ENCODE data around the gene GRIN2A.

The GRIN2A gene

GRCh38 chr16:10182222-10183053, at the start of gene GRIN2A:
TSS of gene GRIN2A (minus strand) at chr16:10182428. CDS start at chr16:10180411, 2,017 bp downstream.
- no peak for DNase-seq

GRCh38 chr16:10231563-10231962, 49.3 kb upstream of the GRIN2A start:
- no peak for DNase-seq

- no peak for DNase-seq
These were observed 46.6 kb upstream of the GRIN2A start for GRCh38 chr16:10228779-10229178.

GRCh38 chr16:10226987-10227306, 44.7 kb upstream of the GRIN2A start:
- DNase-seq, result no peak

GRCh38 chr16:10226141-10226986, 44.1 kb upstream of the GRIN2A start:
- no peak for DNase-seq

GRCh38 chr16:10225653-10226052, 43.4 kb upstream of the GRIN2A start:
- DNase-seq, result no peak

DNA sequence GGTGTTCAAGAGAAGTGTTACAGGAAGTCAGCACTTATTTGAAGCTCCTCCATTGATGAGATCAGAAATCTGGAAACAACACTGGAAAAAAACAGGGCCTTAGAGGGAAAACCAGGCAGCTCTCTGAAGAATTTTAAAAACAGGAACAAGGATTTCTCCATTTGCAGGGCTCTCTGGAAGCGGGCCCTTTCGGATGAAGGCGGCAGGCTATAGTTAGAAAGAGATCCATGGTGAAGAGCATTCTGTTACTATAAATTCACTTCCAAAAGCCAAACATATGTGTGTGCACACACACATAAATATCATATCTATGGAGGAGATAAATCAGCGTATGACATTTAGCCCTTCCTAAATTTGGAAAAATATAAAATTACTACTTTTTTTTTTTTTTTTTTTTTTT, 42.6 kb upstream of the GRIN2A start:
- DNase-seq, result no peak

DNA sequence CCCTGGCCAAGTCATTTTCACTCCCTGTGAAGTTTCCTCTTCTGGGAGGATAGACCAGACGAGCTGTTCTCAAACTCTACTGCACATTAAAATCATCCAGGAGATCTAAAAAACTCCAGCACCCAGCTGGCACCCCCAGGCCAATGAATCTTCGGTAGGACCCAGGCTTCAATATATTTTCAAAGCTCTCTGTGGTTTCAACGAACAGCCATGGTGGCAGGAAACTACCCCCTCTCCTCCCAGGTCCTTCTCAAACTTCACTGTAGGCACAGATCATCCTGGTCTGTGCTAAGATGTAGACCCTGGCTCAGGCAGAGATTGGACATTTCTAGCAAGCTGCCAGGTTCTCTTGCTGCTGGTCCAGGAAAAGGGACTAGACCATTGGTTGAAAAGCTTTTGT, 38.7 kb upstream of the GRIN2A start:
- DNase-seq, result no peak

DNA sequence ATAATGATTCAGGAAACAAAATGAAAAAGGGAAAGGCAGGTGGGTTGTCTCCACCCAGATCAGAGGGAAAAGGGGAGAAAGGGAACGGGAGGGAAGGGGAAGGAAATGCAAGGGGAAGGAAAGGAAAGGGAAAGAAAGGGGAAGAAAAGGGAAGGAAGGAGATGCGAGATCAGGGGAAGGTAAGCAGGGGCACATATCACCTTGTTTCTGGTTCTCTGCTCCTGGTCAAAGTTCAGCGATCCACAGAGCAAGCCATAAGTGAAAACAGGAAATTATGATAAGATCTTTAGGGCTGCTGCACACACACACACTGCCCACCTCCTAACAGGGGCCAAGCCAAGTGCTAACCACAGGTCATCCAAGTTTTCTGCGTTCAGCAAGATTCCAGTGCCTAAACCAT, 37.5 kb upstream of the GRIN2A start:
- DNase-seq, result no peak

GRCh38 chr16:10218490-10219206, 36.4 kb upstream of the GRIN2A start:
- no peak for DNase-seq

DNA sequence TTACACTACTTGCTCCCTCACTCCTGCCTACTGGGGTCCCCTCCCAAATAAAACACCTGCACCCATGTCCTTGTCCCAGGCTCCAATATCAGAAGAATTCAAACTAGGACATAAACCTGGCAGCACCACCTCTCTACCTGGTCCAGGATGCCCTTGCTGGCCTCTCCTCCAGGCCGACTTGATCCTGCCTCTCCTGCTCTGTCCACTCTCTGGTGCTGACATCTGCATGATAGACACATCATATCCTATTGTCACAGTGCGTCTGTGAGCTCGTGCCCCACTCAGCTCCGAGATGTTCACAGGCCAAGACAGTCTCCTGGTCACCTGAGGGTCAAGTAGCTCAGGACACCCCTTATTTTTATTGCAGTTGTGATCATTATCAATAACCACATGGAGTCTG, 31.5 kb upstream of the GRIN2A start:
- DNase-seq, result no peak

DNA sequence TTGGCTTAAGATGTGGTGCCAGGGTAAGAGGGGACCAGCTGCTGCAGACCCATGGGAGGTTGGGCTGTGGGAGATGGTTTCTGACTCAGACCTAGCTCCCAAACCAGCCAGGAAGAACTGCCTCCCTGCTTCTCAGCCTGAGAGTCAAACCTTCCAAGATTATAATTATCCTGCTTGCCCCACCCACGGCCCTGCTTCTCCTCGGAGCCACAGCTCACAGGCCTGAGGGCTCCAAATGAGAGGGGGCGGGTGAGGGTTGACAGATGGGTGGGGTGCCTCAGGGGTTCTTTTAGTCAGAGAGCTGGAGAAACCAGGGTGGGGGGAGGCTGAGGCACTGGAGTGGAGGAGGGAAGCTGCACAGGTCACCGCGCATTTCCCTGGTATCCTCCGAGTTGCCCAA, 28.7 kb upstream of the GRIN2A start:
- no peak for DNase-seq

GRCh38 chr16:10206865-10207264, 24.6 kb upstream of the GRIN2A start:
- no peak for DNase-seq

- DNase-seq, result no peak
These were observed 24.0 kb upstream of the GRIN2A start for GRCh38 chr16:10206215-10206614.

DNA sequence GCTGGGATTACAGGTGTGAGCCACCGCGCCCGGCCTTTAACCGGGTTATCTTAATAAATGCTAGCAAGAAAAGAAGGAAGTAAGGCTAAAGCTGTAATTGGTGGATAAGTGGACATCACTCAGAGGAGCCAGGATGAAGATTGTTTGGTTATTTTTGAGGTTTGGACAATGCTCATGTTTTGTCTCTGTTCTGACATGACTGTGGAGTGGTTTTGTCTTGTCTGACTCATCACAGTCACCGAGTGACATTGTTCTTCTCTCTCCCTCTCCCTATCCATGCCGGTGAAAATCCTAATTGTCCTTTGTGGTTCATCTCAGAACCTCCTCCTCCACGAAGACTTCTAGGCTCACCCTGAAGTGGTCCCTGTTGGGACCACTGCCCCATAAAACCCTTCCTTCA, 23.5 kb upstream of the GRIN2A start:
- no peak for DNase-seq

DNA sequence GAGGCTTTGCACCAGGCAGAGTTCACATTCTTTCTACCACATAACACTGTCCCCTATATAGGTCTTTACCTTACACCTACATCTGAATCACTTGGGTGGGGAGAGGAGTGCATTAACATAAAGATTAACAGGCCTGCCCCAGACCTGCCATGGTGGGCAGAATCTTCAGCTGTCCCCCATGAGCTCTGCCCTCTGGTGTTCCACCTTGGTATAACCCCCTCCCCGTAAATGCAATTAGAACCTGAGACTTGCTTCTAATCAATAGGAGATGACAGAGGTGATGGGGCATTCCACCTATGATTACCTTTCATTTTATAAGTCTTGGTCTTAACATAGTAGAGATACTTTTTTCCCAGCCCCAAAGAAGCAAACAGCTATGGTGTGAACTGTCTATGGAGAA, 20.4 kb upstream of the GRIN2A start:
- DNase-seq, result no peak

DNA sequence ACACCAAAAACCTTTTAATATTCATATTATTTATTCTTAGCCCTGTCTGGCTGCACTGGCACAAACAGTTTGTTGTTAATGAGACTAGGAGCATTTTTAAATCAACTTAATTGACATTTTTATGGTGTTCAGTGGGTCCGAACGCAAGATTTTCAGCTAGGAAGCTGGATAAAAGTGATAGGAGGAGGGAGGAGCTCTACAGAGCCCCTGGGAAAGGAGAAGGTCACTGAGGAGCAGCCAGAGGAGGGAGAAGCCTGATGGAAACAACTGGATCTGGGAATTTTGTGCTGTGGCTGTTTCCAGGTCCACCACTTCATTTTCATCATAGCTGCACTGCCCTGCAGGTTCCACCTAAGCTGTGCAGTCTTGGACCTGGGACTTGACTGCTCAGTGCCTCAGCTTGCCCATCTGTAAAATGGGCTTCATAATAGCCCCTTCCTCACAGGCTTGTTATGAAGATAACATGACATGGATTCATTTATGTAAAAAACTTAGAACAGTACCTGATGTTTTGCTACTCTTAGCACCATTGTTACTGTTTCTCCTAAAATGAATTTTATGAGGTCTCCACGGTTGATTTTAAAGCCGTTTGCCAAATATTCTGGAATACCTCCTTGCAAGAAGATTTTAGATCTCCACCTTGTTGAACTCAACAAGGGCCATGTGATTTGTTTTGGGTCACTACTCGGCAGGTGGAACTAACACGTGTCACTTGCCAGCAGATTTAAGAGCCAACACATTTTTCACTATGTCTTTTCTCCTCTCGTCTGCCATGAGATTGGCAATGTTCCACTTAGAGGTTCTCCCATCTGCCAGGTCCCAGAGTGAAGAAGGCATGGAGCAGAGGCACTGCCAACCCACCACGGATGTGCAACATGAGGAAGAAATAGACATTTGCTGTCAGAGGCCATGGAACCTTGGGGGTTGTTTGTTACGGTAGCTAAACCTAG, 18.7 kb upstream of the GRIN2A start:
- DNase-seq, result no peak

- no peak for DNase-seq
These were observed 14.8 kb upstream of the GRIN2A start for GRCh38 chr16:10196999-10197398.

DNA sequence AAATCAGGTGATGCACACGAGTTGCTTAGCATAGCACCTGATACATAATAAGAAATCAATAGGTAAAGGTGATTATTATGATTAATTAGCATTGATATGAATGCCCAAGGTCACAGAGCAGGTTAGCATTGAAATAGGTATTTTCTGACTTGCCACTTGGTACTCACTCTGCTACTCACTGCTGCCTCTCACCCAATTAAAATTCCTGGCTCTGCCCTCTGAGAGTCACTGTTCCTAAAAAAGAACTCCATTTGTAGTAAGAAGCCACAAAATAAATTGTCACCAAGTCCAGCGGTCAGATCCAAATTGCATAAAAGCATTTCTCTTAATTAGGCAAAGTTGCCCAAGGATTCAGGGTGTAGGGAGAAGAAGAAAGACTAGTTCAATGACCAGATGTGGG, 8.9 kb upstream of the GRIN2A start:
- no peak for DNase-seq

- DNase-seq, result no peak
These were observed 7.7 kb upstream of the GRIN2A start for GRCh38 chr16:10189861-10190390.

DNA sequence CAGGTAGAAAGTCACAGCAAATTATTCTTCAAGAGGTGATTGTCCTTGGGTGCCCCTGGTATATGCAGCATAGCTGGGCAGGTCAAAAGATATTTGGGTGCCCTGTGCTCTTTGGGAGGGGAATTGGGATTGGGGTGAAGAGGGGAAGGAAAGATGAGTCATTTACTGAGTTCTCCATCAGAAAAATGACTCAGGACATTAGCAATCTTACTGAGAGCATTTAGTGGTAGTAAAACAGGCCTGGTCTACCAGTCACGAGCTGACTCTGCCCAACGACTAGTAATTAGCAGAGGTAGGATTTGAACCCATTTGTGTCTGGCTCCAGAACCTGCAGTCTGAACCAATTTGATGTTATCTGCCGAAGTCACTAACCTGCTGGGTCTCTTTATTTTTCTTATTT, 6.0 kb upstream of the GRIN2A start:
- DNase-seq, result no peak
